Glutamatergic neuron (in vitro differentiated cells): Measurements from ENCODE around the gene PPP1R13B. TPM values are rescaled to one million over a fixed set of nuclear protein-coding genes. Genes with fewer than 3 reads are reported as not detected.

Source experiments
- DNase-seq: peaks from one replicate; pipeline ENCODE4 v3.0.0; 2022
- H3K27ac Mint-ChIP-seq: one replicate; pipeline ENCODE4 v1.8.0; 2020; ENCODE audit warnings: mild to moderate bottlenecking, mixed read lengths, inconsistent platforms; ENCODE audit not compliant: unreplicated experiment
- H3K27me3 Mint-ChIP-seq: one replicate; pipeline ENCODE4 v1.8.0; 2020; ENCODE audit warnings: mild to moderate bottlenecking, moderate library complexity, mixed read lengths, inconsistent platforms; ENCODE audit not compliant: unreplicated experiment
- H3K36me3 Mint-ChIP-seq: one replicate; pipeline ENCODE4 v1.8.0; 2020; ENCODE audit warnings: mild to moderate bottlenecking, mixed read lengths, inconsistent platforms; ENCODE audit not compliant: unreplicated experiment
- H3K4me1 Mint-ChIP-seq: one replicate; pipeline ENCODE4 v1.8.0; 2020; ENCODE audit warnings: mild to moderate bottlenecking, low read depth, mixed read lengths, inconsistent platforms; ENCODE audit not compliant: unreplicated experiment
- H3K4me3 Mint-ChIP-seq: one replicate; pipeline ENCODE4 v1.8.0; 2020; ENCODE audit warnings: mild to moderate bottlenecking, mixed read lengths, inconsistent platforms; ENCODE audit not compliant: unreplicated experiment
- H3K9me3 Mint-ChIP-seq: one replicate; pipeline ENCODE4 v1.8.0; 2020; ENCODE audit warnings: mild to moderate bottlenecking, moderate library complexity, mixed read lengths, inconsistent platforms; ENCODE audit not compliant: unreplicated experiment
- CTCF ChIP-seq: fragments of 200-600 bp; sonication (generic); IDR thresholded peaks from one replicate; pipeline ENCODE4 v1.5.0; 2021; ENCODE audit not compliant: partially characterized antibody, unreplicated experiment
- total RNA-seq: library from RNA; stranded (reverse); fragmentation: NEBNext Ultra II Directional; extraction: Animal tissue kit (Norgen Biotek cat#: 25700); gene quantifications from one replicate; pipeline ENCODE4 v1.2.1, GENCODE V29; 2021; ENCODE audit not compliant: unreplicated experiment

PPP1R13B gene
- total RNA-seq, 1 donor from 2014 or later: 24.6 TPM

- Mint-ChIP-seq H3K27me3 (peaks cover 3% of the 10 kb centered on the region), H3K4me1 (peaks cover 13% of the 10 kb centered on the region), H3K9me3 (peaks cover 2% of the 10 kb centered on the region), H3K36me3 (no peaks in the 10 kb centered on the region), H3K4me3 (no peak overlapping the region), H3K27ac (no peak overlapping the region)
- DNase-seq: no peak
- no peak for TF ChIP-seq CTCF
Measured at GRCh38 chr14:103748534-103748857, 98.9 kb downstream of the PPP1R13B start.

- Mint-ChIP-seq H3K27ac (no peak overlapping the region), H3K36me3 (no peaks in the 10 kb centered on the region)
Measured at GRCh38 chr14:103746701-103747100, 100.7 kb downstream of the PPP1R13B start.

GRCh38 chr14:103745424-103745823 is 102.0 kb downstream of the PPP1R13B start:
- no peak for DNase-seq
- Mint-ChIP-seq H3K36me3 (no peaks in the 10 kb centered on the region), H3K27me3 (peaks cover 4% of the 10 kb centered on the region), H3K4me3 (no peak overlapping the region), H3K9me3 (peaks cover 2% of the 10 kb centered on the region), H3K27ac (no peak overlapping the region), H3K4me1 (peaks cover 20% of the 10 kb centered on the region)
- TF ChIP-seq CTCF: no peak

More at GRCh38 chr14:103746701-103747100, 100.7 kb downstream of the PPP1R13B start:
- peaks cover 20% of the 10 kb centered on the region for H3K4me1 Mint-ChIP-seq
- peaks cover 2% of the 10 kb centered on the region for H3K9me3 Mint-ChIP-seq
- H3K27me3 Mint-ChIP-seq: peaks cover 4% of the 10 kb centered on the region
- no peak for TF ChIP-seq CTCF
- H3K4me3 Mint-ChIP-seq: no peak overlapping the region
- no peak for DNase-seq

GRCh38 chr14:103744621-103745395 is 102.6 kb downstream of the PPP1R13B start:
- H3K9me3 Mint-ChIP-seq: peaks cover 2% of the 10 kb centered on the region
- no peak overlapping the region for H3K27ac Mint-ChIP-seq
- peaks cover 4% of the 10 kb centered on the region for H3K27me3 Mint-ChIP-seq
- no peak overlapping the region for H3K4me3 Mint-ChIP-seq
- no peaks in the 10 kb centered on the region for H3K36me3 Mint-ChIP-seq
- H3K4me1 Mint-ChIP-seq: peaks cover 20% of the 10 kb centered on the region
- TF ChIP-seq CTCF: no peak
- no peak for DNase-seq

- Mint-ChIP-seq H3K36me3 (no peaks in the 10 kb centered on the region), H3K4me3 (no peak overlapping the region), H3K27me3 (peaks cover 5% of the 10 kb centered on the region), H3K27ac (no peak overlapping the region), H3K9me3 (peaks cover 2% of the 10 kb centered on the region), H3K4me1 (peaks cover 16% of the 10 kb centered on the region)
- TF ChIP-seq CTCF: no peak
- DNase-seq: no peak
Measured at GRCh38 chr14:103743691-103744090, 103.7 kb downstream of the PPP1R13B start.
